Fibroblast of skin of left biceps (primary cell): ENCODE data around the gene CHCHD1.
"Not testable (repeated sequence)": the region's sequence is repeated elsewhere in the genome, so short reads cannot be mapped to it uniquely, and the experiment has no call there.

Experiments used
- DNase-seq, 2 experiments: peaks; one replicate each; pipeline ENCODE4 v3.0.0-alpha.2; 2013; ENCODE audit warnings: low read depth in 2 of 2

CHCHD1 gene

GRCh38 chr10:73768881-73769280, 13.0 kb upstream of the CHCHD1 start:
- DNase-seq, result no peak

DNA sequence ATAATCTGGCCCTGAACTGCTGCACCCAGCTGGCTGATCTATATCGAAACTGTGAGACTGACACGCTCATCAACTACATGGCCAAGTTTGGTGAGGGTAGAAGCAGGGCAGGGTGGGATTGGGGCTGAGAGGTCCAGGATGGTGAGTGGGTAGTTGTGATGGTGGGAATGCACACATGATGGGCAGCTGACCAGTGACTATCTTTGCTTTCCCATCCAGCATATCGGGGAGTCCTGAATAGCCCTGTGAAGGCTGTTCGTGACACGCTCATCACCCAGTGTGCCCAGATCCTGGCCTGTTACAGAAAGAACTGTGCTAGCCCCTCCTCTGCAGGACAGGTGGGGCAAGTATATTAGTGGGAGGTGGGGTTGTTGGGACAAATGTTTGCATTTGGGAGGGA, 12.5 kb upstream of the CHCHD1 start:
- DNase-seq, result no peak

GRCh38 chr10:73771722-73772280, 10.0 kb upstream of the CHCHD1 start:
- no peak for DNase-seq

- DNase-seq, result peak; percentile 53 to 61
Observed at GRCh38 chr10:73772281-73773151, 9.3 kb upstream of the CHCHD1 start.

DNA sequence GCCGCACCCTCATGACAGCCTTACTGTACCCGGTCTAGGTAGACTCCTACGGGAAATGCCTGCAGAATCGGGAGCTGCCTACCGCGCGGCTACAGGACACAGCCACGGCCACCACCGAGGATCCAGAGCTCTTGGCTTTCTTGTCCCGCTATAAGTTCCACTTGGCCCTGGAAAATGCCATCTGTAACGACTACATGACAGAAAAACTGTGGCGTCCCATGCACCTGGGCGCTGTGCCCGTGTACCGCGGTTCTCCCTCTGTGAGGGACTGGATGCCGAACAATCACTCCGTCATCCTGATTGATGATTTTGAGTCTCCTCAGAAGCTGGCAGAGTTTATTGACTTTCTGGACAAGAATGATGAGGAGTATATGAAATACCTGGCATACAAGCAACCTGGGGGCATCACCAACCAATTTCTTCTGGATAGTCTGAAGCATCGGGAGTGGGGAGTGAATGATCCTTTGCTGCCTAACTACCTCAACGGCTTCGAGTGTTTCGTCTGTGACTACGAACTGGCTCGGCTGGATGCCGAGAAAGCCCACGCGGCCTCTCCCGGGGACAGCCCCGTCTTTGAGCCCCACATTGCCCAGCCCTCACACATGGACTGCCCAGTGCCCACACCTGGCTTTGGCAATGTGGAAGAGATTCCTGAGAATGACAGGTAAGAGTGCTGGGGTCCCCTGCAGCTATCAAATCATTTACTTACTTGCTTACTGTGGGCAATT, 8.5 kb upstream of the CHCHD1 start:
- DNase-seq, result no peak

DNA sequence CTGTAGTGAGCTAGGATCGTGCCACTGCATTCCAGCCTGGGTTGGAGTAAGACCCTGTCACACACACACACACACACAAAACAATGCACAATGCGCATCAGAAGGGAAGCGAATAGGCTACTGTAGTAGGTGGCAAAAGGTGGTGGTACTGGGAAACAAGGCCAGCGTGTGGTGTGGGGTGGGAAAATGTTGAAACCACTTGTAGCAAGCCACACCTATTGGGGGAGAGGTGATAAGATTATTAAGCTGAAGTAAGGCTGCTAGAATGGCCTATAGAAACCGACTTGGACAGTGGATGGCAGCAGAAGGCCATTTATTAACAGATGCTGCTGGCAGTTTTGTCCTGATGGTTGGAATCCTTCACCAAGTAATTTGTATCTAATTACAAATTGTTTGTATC, 7.2 kb upstream of the CHCHD1 start:
- no peak for DNase-seq

DNA sequence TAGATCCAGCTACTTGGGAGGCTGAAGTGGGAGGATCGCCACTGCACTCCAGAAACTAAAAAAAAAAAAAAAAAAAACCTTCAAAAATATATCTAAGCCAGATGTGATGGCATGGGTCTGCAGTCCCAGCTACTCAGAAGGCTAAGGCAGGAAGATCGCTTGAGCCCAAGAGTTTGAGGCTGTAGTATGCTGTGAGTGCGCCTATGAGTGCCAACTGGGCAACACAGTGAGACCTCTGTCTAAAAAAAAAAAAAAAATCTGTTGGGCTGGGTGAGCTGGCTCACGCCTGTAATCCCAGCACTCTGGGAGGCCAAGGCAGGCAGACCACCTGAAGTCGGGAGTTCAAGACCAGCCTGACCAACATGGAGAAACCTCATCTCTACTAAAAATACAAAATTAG, 2.8 kb upstream of the CHCHD1 start:
- DNase-seq, result no peak

GRCh38 chr10:73779539-73780197, 2.2 kb upstream of the CHCHD1 start:
- DNase-seq, result no peak

DNA sequence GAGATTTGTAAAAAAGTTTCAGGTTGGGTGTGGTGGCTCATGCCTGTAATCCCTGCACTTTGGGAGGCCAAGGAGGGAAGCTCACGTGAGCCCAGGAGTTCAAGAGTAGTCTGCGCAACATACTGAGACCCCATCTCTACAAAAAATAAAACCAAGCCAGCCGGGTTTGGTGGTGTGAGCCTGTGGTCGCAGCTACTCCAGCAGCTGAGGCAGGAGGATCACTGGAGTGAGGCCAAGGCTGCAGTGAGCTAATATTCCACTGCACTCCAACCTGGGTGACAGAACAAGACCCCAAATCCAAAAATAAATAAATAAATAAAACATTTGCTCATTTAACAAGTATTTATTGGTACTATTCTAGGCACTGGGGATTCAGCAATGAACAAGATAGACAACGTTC, 1.5 kb upstream of the CHCHD1 start:
- DNase-seq, result no peak

DNA sequence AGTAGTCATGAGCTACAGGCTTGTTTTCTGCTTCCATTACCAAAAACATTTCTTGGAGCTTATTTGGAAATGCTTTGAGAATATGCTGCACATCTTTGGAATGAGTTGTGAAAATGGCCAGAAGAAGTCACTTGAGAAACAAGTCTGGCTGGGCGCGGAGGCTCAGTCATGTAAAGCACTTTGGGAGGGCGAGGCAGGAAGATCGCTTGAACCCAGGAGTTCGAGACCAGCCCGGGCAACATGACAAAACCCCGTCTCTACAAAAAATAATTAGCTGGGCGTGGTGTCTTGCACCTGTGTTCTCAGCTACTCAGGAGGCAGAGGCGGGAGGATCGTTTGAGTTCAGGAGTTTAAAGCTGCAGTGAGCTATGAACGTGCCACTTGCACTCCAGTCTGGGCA, 882 bp upstream of the CHCHD1 start:
- no peak for DNase-seq

GRCh38 chr10:73781548-73781878, 335 bp upstream of the CHCHD1 start:
- no peak for DNase-seq

GRCh38 chr10:73782749-73783085, 869 bp downstream of the CHCHD1 start:
- DNase-seq, result no peak

- peak; percentile 91 for DNase-seq
Observed at GRCh38 chr10:73785211-73785720, 3.4 kb downstream of the CHCHD1 start, which contains the start of gene ZSWIM8. ZSWIM8 (plus strand) TSS chr10:73785606; CDS start chr10:73785879, 273 bp downstream.

DNA sequence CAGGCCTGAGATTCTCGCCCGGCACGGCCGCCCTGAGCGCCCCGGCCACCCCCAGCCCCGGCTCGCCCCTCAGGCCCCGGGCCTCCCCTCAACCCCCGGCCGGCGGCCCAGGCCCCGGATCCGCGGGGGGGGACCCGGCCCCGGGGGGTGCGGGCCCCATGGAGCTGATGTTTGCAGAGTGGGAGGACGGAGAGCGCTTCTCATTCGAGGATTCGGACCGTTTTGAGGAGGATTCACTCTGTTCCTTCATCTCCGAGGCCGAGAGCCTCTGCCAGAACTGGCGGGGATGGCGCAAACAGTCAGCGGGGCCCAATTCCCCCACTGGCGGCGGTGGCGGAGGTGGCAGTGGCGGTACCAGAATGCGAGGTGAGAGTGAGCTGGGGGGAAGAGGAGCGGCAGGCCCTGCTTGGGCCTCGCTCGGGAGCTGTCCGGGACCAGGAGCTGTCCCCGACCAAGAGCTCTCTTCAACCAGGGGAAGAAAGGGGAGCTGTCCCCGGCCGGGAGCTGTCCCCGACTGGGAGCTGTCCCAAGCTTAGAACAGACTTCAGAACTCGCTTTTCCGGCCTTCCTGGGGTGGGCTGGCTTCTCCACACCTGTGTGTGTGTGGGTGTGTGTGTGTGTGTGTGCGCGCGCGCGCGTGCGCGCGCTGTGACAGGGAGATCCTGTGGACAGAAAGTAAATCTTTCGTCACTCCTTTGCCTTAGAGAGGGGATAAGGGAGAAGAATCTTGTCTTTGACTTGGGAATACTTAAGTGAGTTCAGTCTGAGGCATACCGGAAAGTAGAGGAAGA, 4.1 kb downstream of the CHCHD1 start:
- no peak for DNase-seq

- no peak for DNase-seq
Observed at GRCh38 chr10:73786512-73786885, 4.7 kb downstream of the CHCHD1 start.

- DNase-seq, result not testable (repeated sequence)
Observed at GRCh38 chr10:73787031-73787800, 5.4 kb downstream of the CHCHD1 start.

DNA sequence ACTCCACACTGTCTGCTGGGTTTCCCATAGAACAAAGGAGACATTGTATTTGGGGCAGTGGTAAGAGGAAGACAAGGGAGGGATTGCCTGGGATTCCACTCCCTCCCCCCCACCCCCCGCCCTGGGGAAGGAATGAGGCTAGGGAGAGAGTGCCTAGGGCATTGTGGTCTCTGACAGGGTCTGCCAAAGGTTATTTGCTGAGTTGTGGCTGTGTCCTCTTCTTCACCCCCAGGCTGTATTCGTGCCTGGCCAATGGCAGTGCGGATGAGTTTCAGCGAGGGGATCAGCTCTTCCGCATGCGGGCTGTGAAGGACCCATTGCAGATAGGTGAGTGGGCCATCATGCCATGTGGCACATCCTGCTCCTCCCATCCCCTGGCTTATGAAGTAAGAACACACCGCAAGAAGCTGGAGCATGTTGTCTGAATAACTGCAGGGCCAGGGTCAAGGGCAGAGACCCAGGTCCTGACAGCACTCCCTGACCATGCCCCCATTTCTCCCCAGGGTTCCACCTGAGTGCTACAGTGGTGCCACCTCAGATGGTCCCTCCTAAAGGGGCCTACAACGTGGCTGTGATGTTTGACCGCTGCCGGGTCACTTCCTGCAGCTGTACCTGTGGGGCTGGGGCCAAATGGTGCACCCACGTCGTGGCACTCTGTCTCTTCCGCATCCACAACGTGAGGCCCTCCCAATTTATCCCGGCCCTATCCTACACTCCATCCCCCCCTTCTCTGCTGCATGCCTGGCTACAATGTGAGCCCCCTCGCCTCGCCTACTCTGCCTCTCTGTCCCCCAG, 7.2 kb downstream of the CHCHD1 start:
- DNase-seq, result no peak

- DNase-seq, result no peak
Observed at GRCh38 chr10:73789659-73790055, 7.8 kb downstream of the CHCHD1 start.

DNA sequence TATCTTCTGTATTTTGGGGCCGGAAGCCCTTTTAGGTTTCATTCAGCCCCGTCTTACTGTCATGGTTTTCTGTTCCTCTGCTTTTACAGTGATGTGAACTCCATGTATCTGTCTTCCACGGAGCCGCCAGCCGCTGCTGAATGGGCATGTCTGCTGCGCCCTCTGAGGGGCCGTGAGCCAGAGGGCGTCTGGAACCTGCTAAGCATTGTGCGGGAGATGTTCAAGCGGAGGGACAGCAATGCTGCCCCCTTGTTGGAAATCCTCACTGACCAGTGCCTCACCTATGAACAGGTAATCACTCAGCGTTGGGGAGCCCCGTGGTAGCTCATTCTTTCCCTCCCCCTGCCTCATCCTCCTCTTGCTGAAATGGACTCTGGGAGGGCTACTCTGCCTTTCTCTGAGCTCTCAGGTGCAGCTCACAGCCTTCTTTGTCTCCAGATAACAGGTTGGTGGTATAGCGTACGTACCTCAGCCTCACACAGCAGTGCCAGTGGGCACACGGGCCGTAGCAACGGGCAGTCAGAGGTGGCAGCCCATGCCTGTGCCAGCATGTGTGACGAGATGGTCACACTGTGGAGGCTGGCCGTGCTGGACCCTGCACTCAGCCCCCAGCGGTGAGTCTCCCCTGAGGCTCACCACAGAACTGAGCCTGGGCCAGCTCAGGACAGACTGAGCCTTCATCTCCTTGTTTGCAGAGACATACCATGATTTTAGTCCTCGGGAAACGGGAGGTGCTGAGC, 9.2 kb downstream of the CHCHD1 start:
- no peak for DNase-seq
